ENCODE results near the gene TATDN2.
"Not testable (repeated sequence)": the region's sequence is repeated elsewhere in the genome, so short reads cannot be mapped to it uniquely, and the experiment has no call there.

The TATDN2 gene

DNA sequence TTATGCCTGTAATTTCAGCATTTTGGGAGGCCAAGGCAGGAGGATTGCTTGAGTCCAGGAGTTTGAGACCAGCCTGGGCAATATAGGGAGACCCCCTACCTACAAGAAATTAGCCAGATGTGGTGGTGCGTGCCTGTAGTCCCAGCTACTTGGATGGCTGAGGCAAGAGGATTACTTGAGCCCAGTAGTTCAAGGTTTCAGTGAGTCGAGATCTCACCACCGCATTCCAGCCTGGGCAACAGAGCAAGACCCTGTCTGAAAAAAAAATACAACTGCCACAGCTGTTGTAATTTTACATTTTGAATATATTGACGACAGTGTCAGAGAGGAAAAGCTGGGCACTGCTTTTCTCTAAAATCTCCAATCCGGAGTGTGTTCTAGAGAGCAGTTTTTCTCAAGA, 21.2 kb downstream of the TATDN2 start:
- DNase-seq (ENCODE audit: low read depth in 2 of 2): no peak

DNA sequence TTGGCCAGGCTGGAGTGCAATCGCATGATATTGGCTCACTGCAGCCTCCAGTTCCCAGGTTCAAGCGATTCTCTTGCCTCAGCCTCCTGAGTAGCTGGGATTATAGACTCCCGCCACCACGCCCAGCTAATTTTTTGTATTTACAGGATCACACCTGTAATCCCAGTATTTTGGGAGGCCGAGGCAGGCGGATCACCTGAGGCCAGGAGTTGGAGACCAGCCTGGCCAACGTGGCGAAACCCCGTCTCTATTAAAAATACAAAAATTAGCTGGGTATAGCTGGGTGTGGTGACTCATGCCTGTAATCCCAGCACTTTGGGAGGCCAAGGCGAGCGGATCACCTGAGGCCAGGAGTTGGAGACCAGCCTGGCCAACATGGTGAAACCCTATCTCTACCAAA, 24.2 kb downstream of the TATDN2 start:
- not testable (repeated sequence) for DNase-seq (ENCODE audit: low read depth in 2 of 2)

DNA sequence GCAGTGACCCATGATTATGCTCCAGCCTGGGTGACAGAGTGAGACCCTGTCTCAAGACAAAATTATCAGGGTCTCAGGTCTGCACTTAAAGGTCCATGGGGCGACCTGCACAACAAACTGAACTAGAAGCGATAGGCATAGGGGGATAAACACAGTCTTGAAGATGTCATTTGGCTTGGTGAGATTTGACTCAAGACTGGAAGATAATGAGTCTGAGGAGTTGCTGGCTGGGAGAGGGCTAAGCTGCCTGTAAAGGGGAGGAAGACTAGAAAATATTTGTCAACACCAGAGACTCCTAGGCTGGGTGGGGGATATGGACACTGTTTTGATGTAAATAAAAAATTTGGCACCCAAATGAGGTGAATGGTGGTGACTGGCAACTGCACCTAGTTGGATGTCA, 24.7 kb downstream of the TATDN2 start:
- DNase-seq (ENCODE audit: low read depth in 2 of 2): no peak

DNA sequence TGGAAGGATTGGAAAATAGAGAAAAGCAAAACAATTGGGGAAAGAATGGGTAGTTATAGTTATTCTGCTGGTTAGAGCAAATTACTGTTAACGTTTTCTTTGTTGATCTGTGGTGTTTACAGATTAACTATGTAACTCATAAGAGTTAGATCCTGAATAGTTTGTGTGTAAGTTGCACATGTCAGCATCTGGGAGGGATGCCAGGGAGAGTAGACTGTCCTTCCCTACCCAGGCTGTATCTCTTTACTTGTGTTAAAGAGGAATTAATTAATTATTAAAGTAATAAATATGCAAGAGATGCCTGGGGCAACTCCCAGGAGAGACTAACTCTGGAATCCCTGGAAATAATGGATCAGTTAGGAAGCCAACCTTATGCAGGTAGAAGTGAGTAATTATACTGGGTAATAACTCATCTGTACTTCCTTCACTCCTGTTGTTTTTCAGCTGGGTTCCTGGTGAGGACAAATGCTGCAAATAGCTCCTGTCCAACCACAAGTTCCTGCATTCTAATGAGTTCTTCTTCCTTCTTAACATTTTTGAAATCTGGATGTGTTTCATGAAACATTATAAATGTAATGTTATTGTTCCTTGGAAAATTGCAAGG, 25.5 kb downstream of the TATDN2 start:
- no peak for DNase-seq (ENCODE audit: low read depth in 2 of 2)

DNA sequence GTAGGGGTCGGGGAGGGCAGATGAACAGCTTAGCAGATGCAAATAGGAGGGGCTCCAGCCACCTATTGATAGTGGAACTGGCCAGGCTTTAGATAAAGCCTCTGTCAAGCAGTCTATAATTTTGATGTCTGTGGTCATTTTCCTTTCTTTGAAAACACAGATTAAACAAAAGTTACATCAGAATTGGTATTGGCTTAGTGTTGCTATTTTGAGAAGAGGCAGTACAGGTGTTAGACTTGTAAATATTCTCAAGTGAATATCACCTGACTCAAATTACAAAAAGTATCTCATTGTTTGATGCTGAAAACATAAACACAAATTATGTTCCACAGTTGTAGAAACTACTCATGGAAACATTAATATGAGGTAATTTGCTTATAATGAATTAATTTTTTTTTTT, 26.3 kb downstream of the TATDN2 start:
- DNase-seq (ENCODE audit: low read depth in 2 of 2): no peak

DNA sequence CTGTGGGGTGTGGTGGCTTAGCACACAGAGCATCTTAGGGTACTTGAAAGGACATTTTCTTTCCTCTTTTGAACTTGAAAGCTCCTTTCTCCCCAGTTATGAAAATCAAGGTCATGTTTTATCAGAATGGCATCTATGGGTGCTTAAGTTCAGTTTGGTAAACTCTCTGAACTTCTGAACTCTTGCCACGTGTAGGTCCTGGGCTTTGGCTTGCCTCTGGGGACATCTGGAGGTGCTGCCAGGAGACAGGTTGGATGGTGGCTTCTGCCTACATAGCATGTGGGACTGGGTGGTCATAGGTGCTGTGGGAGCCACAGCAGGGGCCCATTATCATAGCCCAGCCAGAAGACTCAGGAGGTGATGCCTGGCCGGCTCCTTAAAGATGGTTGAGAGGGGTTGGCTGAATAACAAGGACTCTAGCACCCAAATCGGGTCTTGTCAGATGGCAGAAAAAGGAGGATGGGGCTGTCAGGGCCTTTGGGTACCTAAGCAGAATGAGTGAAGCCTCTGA, 28.9 kb downstream of the TATDN2 start:
- no peak for DNase-seq (ENCODE audit: low read depth in 2 of 2)

DNA sequence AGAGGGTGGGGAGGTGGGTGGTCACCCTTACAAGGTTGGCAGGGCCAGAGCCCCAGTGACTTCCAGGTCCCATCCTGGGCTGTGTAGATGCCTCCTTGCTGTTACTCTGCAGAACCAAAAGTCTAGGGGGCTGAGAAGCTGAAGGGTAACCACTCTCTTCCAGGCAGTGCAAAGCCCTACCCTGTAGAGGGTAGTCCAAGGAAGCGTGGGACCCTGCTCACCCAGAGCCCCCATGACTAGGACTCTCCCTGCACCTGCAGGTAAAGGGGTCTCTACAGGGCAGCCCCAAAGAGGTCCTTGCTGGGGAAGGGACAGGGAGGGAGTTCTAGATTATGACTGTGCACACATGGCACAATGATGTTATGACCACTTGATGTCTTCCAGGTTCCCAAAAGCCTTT, 30.2 kb downstream of the TATDN2 start:
- DNase-seq (ENCODE audit: low read depth in 2 of 2): no peak

DNA sequence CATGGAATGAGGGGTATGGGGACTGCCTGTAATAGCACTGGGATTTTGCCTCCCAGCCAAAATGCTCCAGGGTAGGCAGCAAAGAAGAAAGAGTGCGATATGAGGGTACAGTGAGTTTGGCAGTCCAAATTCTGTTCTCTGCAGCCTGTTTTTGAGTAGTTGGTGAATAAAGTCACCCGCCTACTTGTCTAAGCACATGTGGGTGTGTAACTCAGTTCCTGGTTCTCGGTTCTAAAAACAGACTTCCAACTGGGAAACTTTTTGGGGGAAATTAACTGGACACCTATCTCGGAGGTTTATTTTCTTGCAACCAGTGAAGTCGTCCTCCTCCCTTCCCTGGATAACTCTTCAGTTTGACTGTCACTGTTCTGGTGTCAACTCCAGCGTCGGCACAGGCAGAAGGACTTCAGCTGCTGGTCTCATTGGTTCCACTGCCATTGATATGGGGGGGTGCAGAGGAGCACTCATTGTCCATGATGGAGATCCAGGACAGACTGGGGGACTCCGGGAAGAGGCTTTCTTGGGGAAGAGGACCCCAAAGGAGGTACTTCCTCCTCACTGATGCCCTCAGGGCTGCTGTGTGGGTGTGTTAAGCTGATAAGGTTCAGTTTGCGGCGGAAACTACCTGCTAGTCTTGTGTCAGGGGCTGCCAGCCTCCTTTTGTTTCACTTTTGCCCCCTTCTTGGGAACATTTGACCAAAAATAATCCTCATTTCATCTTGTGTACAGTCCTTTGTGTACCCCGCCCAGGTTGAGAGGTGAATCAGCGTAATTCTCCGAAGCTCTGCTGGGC, 31.3 kb downstream of the TATDN2 start:
- no peak for DNase-seq (ENCODE audit: low read depth in 2 of 2)

DNA sequence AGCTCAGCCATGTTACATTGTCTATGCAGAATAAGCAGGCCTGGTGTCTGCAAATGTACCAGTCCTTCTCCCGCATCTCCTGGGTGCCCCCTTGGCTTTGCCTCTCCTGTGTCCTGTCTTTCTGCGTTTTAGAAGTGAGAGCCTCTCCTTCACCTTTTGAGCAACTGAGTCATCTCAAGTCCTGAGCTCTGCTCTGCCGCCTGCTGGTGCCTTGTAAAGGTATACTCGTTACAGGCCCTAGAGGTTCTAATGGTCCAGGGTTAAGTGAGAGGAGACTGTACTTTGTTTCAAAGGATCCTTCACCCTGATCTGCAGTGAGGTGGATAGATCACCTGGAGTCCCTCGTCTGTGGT, 31.9 kb downstream of the TATDN2 start:
- no peak for DNase-seq (ENCODE audit: low read depth in 2 of 2)

DNA sequence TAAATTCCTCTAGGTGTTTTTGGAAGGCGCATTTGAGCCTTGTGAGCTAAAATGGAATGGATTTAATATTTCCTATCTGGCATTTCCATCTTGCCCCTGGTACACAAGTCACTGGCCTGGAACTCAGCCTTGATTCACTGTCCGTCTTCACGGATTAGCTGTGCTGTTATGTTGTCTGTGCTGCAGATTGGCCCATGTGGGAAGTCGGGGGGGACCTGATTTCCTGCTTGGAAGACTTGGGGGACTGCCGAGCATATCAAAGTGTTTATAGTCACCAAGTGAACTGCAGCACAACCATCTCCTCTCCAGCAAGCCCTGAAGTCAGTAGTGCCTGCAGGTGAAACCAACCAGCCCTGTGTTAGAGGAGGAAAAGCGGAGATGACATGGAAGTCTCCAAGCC, 32.3 kb downstream of the TATDN2 start:
- DNase-seq (ENCODE audit: low read depth in 2 of 2): no peak

DNA sequence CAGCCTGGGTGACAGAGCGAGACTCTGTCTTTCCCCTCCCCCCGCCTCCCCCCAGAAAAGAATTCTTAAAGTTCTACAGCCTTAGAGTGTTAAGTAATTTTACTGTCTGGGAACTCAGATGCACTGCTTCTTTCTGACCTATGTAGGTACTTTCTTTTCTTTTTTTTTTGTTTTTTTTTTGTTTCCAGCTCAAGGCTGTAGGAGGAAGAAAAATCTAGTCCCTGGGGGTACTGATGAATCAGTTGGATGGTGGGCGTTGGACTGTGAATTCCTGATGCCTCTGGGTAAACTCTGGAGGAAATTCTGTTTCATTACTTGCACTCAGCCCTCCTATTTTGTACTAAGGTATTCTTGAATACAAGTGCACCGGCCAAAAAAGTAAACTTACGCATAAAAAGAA, 33.7 kb downstream of the TATDN2 start:
- no peak for DNase-seq (ENCODE audit: low read depth in 2 of 2)

DNA sequence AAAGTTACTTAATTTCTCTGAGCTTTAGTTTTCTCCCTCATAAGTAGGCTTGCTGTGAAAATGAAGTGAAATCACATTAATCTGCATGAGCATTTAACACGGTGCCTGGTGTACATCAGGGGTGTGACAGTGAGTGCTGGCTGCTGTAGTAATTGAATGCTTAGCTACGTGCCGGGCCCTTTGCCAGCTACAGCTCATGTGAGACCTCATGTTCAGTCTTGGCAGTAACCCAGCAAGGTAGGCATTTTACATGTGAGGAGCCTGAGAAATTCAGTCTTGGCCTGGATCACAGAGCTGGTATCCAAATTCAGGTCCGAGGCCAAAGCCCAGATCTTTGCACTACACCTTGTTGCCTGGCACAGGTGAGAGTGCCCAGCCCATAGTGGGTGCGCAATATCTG, 35.4 kb downstream of the TATDN2 start:
- DNase-seq (ENCODE audit: low read depth in 2 of 2): no peak

DNA sequence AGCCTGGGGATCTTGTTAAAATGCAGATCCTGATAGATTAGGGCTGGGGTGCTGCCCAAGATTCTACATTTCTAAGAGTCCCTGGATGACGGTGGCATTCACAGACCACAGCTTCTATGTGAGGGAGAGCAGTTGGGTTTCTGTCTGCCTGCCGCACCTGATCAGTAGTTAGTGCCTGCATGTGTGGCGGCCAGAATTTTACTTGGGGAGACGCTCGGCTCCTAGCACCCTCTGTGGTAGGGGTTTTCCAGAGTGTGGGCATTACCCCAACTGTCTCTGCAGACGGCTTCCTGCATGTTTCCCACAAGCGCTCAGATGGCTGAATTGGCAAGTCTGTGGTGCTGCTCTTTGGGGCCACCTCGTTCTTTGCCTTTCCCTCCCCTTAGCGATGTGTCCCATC, 36.2 kb downstream of the TATDN2 start:
- DNase-seq (ENCODE audit: low read depth in 2 of 2): peak in 1 of 2 experiments; percentile 7

DNA sequence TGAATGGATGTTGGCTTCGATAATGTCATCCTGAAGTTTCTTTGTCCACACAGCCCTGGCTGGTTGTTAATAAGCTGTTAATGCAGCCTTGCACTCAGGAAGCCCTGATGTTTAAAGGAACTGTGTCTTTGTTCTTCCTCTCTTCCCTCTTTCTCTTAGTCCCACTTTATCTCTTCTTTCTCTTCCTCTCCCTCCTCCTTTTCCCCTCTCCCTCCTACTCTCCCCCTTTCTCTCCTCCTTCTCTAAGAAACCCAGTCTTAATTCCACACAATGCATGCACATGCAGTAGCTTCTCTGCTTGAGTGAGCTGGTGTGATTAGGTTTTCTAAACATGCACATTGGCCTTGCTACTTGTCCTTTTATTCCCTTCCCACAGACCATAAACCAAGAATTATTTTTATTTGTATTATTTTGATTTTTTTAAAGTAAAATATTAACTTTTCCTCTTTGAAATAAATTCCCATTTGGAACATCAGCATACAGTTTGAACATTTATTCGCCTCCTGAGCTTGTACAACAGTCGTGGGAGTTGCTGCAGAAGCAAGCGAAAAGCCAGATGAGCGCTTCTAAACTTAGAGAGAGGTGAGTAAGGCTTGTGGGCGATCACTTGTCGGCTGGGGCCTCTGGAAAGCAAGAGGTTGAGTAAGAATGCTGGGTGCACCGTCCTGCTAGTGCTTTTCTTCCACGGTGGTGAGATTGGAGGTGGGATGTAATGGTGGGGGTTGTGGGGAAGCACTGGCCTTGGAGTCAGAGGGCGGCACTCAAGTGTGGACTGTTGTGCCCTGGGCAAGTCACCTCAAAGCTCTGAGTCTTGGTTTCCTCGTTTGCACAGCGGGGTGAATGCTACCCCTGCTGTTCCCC, 37.2 kb downstream of the TATDN2 start:
- no peak for DNase-seq (ENCODE audit: low read depth in 2 of 2)

DNA sequence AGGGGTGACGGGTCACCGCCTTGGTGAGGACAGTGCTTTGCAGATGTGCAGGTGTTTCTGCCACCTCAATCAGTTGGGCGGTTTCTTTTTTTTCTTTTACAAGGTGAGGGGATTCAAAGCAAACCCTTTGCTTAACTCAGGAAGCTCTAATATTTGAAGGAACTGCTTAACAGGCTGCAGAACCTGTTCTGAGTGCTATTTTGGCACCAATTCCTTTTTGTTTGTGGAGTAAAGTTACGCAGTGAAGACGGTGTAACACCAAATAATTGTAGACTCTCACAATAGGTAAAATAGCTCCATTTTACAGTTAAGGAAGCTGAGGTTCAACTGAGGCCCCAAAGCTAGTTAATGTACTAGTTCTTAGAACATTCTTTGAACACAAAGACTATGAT, 37.9 kb downstream of the TATDN2 start:
- DNase-seq (ENCODE audit: low read depth in 2 of 2): no peak

DNA sequence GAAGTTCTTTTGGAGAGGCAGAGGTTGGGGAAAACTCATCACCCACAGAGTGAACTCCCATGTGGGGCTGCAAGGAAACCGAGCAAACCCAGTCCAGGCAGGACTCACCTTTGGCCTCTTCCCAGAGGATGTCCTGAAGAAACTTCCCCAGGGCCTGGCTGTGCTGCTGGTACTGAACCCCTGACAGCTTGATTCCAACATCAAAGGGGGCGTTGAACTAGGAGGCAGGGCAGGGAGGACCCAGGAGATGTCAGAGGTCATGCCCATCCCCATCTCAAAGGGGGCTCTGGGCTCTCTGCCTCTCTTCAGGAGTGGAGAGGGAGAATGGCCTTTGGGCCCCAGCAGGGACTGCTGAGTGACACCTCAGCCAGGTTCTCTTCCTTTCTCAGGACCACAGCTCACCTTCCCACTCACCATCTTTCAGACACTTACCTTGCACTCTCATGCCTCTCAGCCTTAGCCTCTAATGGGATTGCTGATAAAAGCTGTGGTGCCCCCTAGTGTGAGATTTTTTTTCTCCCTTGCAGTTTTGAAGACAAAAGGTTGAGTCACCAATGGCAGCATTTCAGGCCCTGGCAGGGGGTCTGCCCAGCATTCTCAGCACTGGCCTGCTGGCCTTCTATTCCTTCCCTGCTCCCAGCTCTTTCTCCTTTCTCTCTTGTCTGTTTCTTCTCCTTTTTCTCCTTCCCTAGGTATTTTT, 38.5 kb downstream of the TATDN2 start:
- no peak for DNase-seq (ENCODE audit: low read depth in 2 of 2)

DNA sequence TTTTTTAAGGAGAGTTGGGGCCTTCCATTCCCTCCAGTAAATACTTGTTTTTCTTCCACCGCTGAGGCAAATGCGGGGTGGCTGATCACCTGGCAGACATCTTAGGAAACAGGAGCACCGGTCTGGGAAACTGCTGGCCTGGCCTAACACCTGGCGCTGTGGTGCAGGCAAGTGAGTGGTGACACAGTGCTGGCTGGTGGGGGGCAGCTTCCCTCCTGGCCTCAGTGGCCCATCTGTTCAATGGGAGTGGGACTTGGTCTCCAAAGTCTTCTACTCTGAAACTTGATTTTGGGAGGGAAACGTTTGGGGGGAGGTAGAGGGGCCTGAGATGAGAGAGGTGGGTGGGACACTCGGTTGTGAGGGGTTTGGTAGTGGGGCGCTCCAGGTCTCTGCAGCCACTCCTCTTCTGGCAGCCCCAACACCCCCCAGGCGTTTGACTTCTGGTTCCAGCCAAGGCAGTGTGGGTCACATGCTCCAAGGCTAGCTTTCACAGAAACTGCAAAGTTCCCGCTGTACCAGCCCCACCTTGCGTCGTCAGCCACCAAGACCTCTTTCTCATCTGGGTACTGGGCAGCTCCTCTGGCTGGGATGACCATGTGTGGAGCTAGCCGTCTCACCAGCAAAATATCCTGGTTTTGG, 39.8 kb downstream of the TATDN2 start:
- no peak for DNase-seq (ENCODE audit: low read depth in 2 of 2)

DNA sequence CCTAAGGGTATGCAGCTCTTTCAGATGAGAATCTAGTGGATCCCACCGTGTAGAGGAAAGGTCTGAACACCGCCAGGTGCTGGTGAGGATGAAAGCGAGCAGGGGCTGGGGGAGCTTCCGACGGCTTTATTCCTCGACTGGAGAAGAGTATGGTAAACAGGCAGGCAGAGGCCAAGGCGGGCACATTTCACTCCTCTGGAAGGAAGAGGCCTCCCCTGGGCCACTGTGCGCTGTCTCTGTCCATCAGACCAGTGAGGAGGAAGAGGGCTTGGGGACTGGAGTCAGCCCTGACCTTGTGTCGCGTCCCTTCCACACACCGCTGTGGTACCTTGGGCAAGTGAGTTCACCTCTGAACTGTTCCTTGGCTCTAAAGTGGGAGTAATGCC, 40.3 kb downstream of the TATDN2 start:
- DNase-seq (ENCODE audit: low read depth in 2 of 2): no peak

DNA sequence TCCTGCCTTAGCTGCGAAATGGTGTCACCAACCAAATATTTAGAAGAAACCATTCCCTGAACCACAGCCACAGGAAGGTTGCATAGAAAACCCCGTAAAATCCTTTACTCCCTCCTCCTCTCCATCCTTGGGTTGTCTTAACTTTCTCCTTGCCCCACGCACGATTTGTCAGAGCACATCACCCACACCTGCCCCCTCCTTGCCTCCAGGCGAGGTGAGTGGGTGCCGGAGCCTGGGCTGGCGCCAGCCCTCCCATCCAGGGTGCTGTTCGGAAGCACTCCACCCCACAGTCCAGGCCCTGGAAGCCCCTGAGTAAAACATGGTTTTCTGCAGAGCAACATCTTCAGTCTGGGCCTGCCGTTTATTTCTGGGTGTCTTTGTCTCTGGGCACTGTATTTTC, 40.8 kb downstream of the TATDN2 start:
- no peak for DNase-seq (ENCODE audit: low read depth in 2 of 2)

DNA sequence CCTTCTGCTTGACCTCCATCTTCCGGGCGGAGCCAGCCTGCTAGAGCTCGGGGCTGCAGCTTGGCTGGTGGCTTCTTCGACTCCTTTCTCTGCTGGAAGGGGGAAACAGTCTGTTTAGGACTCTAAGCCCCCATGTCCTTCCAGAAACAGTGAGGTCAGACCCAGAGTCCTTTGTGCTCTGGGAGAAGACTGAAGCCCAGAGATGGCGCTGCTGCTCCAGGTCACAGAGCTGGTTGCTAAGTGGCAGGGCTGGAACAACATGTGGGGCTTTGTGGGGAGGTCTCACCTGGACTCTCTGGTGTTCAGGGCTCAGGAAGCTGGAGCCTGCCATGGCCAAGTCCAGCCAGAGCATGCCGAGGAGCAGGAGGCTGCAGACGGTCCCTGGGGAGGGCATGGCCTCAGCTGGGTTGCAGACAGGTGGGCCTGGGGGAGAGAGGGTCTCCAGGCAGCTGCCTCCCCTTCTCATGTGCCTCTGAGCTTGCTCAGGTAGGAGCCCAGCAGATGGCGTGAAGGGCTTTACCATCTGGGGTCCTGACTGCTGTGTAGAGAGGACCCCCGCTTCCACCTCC, 41.6 kb downstream of the TATDN2 start:
- no peak for DNase-seq (ENCODE audit: low read depth in 2 of 2)

DNA sequence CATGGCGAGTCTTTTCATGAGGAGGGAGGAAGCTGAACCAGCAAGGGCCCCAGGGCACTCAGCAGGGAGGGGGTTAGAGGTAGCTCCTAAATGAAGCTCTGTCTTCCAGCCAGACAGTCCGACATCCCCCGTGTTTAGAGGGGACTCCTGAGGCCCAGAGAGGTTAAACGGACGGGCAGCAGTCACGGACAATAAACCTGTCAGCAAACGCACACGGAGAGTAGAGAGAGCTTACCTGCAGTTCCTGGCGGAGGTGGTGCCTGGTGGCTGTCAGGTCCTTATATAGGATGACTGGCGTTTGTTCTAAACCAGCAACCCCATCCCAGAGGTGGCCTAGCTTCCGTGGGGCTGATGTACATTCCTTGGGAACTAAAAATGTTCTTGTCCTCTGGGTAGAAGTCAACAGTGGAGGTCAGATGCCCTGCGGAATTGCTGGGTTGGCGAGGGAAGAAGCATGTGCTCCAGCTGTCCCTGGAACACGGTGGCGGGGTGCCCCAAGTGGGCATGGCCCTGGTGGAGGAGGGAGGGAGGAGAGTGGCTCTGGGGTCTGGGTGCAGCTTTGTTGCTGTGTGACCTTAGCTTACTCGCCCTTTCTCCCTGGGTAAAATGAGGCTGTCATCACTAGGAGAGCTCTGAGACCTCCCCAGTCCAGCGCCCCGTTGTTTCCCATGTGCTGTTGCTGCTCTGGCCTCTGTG, 42.4 kb downstream of the TATDN2 start:
- DNase-seq (ENCODE audit: low read depth in 2 of 2): no peak

Data from stimulated activated CD4-positive, alpha-beta T cell treated with anti-CD3 and anti-CD28 coated beads, Interleukin-12 subunit alpha, Interleukin-12 subunit beta, amount 100 ng/mL, for 24 hours (primary cell).